ENCODE results near the gene HMOX1. TPM values are rescaled to one million over a fixed set of nuclear protein-coding genes. Genes with fewer than 3 reads are reported as not detected.

Gene HMOX1, protein sequence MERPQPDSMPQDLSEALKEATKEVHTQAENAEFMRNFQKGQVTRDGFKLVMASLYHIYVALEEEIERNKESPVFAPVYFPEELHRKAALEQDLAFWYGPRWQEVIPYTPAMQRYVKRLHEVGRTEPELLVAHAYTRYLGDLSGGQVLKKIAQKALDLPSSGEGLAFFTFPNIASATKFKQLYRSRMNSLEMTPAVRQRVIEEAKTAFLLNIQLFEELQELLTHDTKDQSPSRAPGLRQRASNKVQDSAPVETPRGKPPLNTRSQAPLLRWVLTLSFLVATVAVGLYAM
- total RNA-seq: 1 to 10 TPM; 2.4 to 2.9 TPM

DNA sequence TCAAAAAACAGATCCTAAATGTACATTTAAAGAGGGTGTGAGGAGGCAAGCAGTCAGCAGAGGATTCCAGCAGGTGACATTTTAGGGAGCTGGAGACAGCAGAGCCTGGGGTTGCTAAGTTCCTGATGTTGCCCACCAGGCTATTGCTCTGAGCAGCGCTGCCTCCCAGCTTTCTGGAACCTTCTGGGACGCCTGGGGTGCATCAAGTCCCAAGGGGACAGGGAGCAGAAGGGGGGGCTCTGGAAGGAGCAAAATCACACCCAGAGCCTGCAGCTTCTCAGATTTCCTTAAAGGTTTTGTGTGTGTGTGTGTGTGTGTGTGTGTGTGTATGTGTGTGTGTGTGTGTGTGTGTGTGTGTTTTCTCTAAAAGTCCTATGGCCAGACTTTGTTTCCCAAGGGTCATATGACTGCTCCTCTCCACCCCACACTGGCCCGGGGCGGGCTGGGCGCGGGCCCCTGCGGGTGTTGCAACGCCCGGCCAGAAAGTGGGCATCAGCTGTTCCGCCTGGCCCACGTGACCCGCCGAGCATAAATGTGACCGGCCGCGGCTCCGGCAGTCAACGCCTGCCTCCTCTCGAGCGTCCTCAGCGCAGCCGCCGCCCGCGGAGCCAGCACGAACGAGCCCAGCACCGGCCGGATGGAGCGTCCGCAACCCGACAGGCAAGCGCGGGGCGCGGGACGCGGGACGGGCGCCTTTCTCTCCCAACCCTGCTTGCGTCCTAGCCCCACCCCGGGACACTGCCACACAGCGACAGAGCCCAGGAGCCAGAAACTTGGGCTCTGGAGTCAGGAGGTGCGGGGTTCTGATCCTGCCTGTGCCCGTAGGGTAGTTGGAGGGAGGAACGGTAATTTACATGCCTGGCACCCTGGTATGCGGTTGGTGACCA is at the start of gene HMOX1:
Gene HMOX1 (plus strand): TSS at position 560 of the 887 bp plus-strand sequence. CDS start 78 bp downstream, at position 638.
- no peaks in the 10 kb centered on the region for H3K36me3 Mint-ChIP-seq (ENCODE audit: low read depth)
- H3K27ac Mint-ChIP-seq: no peak within 1 kb of the TSS
- DNase-seq: peak; percentile 78
- H3K9me3 Mint-ChIP-seq: no peaks in the 10 kb centered on the region
- CTCF ChIA-PET: interaction anchor here (1.1 kb wide), 1 partner anchor 9 kb away, joined by 4 read pairs; no protein-coding TSS in a partner anchor
- peaks cover 30% of the 10 kb centered on the region for H3K4me1 Mint-ChIP-seq
- peak within 1 kb of the TSS; percentile 63 for H3K4me3 Mint-ChIP-seq
- POLR2A ChIA-PET: interaction anchor here (0.8 to 1.6 kb wide), 3 partner anchors 12 to 78 kb away, joined by 3 to 4 read pairs (median 3); no protein-coding TSS in a partner anchor
- H3K27me3 Mint-ChIP-seq: peaks cover 19% of the 10 kb centered on the region

- DNase-seq: no peak
- no peak overlapping the region for H3K27ac Mint-ChIP-seq
- POLR2A ChIA-PET: no interaction called here
- H3K36me3 Mint-ChIP-seq (ENCODE audit: low read depth): peaks cover 40% of the 10 kb centered on the region
- H3K27me3 Mint-ChIP-seq: no peaks in the 10 kb centered on the region
- no peak overlapping the region for H3K4me3 Mint-ChIP-seq
- CTCF ChIA-PET: no interaction called here
- peaks cover 57% of the 10 kb centered on the region for H3K4me1 Mint-ChIP-seq
- H3K9me3 Mint-ChIP-seq: no peaks in the 10 kb centered on the region
Measured at GRCh38 chr22:35332278-35332677, 48.6 kb upstream of the HMOX1 start.

DNA sequence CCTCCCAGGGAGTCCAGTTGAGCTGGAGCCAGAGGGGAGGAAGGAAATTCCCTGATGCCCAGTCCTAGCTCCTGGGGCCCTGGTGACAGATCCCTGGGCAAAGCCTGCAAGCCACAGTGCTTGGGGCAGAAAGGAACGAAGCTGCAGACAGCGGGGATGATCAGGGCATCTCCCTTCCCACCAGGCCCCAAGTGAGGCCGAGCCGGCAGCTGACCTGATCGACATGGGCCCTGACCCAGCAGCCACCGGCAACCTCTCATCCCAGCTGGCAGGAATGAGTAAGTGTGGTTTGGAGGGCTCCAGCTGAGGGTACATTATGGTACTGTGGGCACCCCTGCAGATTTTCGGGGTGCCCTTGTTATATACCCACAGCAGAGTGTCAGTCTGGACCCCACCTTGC is 47.7 kb upstream of the HMOX1 start:
- H3K27ac Mint-ChIP-seq: no peak overlapping the region
- H3K27me3 Mint-ChIP-seq: no peaks in the 10 kb centered on the region
- POLR2A ChIA-PET: interaction anchor here (1.1 kb wide), 2 partner anchors 9 to 17 kb away, joined by 3 read pairs; no protein-coding TSS in a partner anchor
- H3K4me1 Mint-ChIP-seq: peaks cover 55% of the 10 kb centered on the region
- no peaks in the 10 kb centered on the region for H3K9me3 Mint-ChIP-seq
- H3K36me3 Mint-ChIP-seq (ENCODE audit: low read depth): peaks cover 36% of the 10 kb centered on the region
- CTCF ChIA-PET: no interaction called here
- H3K4me3 Mint-ChIP-seq: no peak overlapping the region
- DNase-seq: no peak

- Mint-ChIP-seq H3K4me3 (no peak overlapping the region), H3K36me3 (ENCODE audit: low read depth) (peaks cover 32% of the 10 kb centered on the region), H3K4me1 (peaks cover 51% of the 10 kb centered on the region), H3K27me3 (no peaks in the 10 kb centered on the region), H3K27ac (no peak overlapping the region), H3K9me3 (no peaks in the 10 kb centered on the region)
- POLR2A ChIA-PET: interaction anchor here (1.1 kb wide), 1 partner anchor 10 kb away, joined by 3 read pairs; no protein-coding TSS in a partner anchor
- DNase-seq: no peak
- CTCF ChIA-PET: no interaction called here
Measured at GRCh38 chr22:35334004-35334403, 46.9 kb upstream of the HMOX1 start.

- H3K4me3 Mint-ChIP-seq: no peak overlapping the region
- H3K36me3 Mint-ChIP-seq (ENCODE audit: low read depth): peaks cover 28% of the 10 kb centered on the region
- H3K4me1 Mint-ChIP-seq: peaks cover 36% of the 10 kb centered on the region
- POLR2A ChIA-PET: interaction anchor here (1.1 to 1.5 kb wide), 4 partner anchors 15 to 313 kb away, joined by 3 to 7 read pairs (median 3); partner anchors contain the start of genes APOL6 and TOM1
- H3K27ac Mint-ChIP-seq: peak overlapping the region; percentile 72
- no peaks in the 10 kb centered on the region for H3K27me3 Mint-ChIP-seq
- H3K9me3 Mint-ChIP-seq: no peaks in the 10 kb centered on the region
- CTCF ChIA-PET: interaction anchor here (0.6 kb wide), 1 partner anchor 139 kb away, joined by 3 read pairs; no protein-coding TSS in a partner anchor
- DNase-seq: no peak
Measured at GRCh38 chr22:35335468-35335867, 45.4 kb upstream of the HMOX1 start.

DNA sequence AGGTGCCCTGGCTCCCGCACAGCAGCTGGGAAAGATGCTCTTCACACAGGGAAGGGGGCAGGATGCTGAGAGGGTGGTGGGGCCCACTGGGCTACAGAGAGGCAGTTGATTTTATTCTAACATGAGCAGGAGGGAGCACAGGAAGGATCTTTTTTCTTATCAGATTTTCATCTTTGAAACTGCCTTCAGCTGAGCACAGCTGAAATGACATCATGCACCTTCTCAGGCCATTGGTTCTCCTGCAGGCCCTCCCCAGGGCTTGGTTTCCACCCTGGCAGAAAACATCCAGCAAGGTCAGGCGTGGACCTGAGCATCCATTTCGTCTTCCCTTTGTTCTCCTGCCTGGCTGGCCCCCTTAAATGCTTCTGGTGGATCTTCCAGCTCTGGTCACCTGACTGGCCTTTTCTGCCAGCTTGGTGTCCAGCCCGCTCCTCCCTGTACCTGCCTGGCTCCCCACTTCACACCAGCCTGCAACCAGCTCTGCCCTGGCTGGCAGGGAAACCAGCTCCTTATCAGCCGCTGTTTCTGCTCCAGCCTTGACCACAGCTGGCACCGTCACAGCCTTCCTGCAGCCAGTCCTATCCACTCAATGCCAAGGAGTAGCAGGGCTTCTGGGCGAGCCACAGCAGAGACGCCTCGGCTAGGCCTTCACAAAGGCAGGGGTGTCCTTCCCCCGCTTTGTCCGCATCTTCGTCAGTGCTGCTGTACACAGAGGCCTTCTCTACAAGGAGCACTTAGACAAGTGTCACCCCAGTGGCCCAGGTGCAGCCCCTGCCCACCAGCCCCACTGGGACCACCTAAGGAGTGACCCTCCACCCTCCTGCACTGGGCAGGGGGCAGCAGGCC is 44.7 kb upstream of the HMOX1 start:
- Mint-ChIP-seq H3K4me1 (peaks cover 35% of the 10 kb centered on the region), H3K27ac (peak overlapping the region; percentile 72), H3K4me3 (no peak overlapping the region), H3K27me3 (no peaks in the 10 kb centered on the region), H3K36me3 (ENCODE audit: low read depth) (peaks cover 28% of the 10 kb centered on the region), H3K9me3 (no peaks in the 10 kb centered on the region)
- ChIA-PET CTCF (interaction anchor here (0.6 kb wide), 1 partner anchor 140 kb away, joined by 3 read pairs; no protein-coding TSS in a partner anchor), POLR2A (interaction anchor here (1.1 to 1.5 kb wide), 5 partner anchors 14 to 312 kb away, joined by 3 to 7 read pairs (median 3); partner anchors contain the start of genes APOL6 and TOM1)
- peak; percentile 40 for DNase-seq

DNA sequence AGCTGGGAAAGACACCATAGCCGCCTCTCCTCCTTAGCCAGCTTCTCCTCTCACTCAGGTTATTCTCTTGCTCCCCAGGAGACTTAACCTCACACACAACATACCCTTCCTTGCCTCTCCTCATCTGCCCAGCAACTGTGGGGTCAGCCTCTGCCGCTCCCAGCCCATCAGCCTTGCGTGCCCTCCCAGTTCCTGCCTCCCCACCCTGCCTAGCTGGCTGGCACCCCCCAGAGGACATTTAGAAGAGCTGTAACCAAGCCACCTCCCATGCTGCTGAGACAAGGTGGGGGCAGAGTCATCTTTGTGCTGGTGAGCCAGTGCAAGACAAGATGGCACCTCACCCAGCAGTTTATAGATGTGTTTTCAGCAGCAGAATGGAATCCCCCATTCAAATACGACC is 43.0 kb upstream of the HMOX1 start:
- ChIA-PET POLR2A (interaction anchor here (1.5 kb wide), 1 partner anchor 38 kb away, joined by 3 read pairs; the partner anchor contains the start of gene TOM1), CTCF (interaction anchor here (1.3 kb wide), 1 partner anchor 25 kb away, joined by 4 read pairs; no protein-coding TSS in a partner anchor)
- no peaks in the 10 kb centered on the region for H3K27me3 Mint-ChIP-seq
- H3K36me3 Mint-ChIP-seq (ENCODE audit: low read depth): peaks cover 21% of the 10 kb centered on the region
- peaks cover 33% of the 10 kb centered on the region for H3K4me1 Mint-ChIP-seq
- H3K4me3 Mint-ChIP-seq: no peak overlapping the region
- H3K27ac Mint-ChIP-seq: no peak overlapping the region
- DNase-seq: no peak
- no peaks in the 10 kb centered on the region for H3K9me3 Mint-ChIP-seq

GRCh38 chr22:35341090-35341874 is 39.6 kb upstream of the HMOX1 start:
- Mint-ChIP-seq H3K36me3 (ENCODE audit: low read depth) (peaks cover 15% of the 10 kb centered on the region), H3K27ac (no peak overlapping the region), H3K4me3 (no peak overlapping the region), H3K27me3 (no peaks in the 10 kb centered on the region), H3K4me1 (peaks cover 11% of the 10 kb centered on the region), H3K9me3 (no peaks in the 10 kb centered on the region)
- ChIA-PET POLR2A (no interaction called here), CTCF (no interaction called here)
- DNase-seq: no peak

GRCh38 chr22:35342390-35342789 is 38.5 kb upstream of the HMOX1 start:
- peaks cover 13% of the 10 kb centered on the region for H3K36me3 Mint-ChIP-seq (ENCODE audit: low read depth)
- no peaks in the 10 kb centered on the region for H3K9me3 Mint-ChIP-seq
- DNase-seq: no peak
- ChIA-PET CTCF (no interaction called here), POLR2A (no interaction called here)
- no peaks in the 10 kb centered on the region for H3K27me3 Mint-ChIP-seq
- H3K27ac Mint-ChIP-seq: no peak overlapping the region
- peaks cover 7% of the 10 kb centered on the region for H3K4me1 Mint-ChIP-seq
- H3K4me3 Mint-ChIP-seq: no peak overlapping the region

DNA sequence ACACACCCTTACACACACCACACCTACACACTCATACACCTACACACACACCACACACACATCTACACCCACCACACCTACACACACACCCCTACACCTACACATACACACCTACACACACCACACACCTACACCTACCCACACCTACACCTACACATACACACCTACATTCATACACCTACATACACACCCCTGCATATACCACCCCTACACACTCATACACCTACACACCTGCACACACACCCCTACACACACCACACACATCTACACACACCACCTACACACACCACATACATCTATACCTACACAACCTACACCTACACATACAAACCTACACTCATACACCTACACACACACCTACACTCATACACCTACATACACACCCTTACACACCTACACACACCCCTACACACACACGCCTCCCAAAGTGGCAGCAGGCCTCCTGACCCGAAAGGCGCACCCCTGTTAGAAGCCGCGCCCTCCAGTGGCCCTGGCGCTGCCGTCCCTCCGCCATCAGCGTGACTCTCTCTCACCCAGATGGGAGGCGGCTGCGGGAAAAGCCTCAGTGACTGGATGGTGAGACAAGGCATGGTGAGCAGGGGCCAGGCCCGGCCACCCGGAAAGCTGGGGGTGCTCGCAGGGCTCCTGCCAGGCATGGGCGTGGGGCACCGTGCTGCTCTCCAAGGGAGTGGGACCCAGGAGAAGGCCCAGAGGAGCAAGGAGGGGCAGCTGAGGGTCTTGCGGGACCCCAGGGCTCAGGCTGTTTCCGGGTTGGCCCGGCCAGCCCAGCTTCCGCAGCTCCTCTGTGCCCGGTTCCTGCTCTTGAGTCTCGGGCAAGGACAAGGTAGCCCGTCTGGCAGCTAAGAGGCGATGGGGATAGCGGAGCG is 37.0 kb upstream of the HMOX1 start:
- DNase-seq: no peak
- POLR2A ChIA-PET: interaction anchor here (0.7 kb wide), 1 partner anchor 38 kb away, joined by 3 read pairs; no protein-coding TSS in a partner anchor
- Mint-ChIP-seq H3K27me3 (no peaks in the 10 kb centered on the region), H3K4me1 (peaks cover 6% of the 10 kb centered on the region), H3K27ac (no peak overlapping the region), H3K4me3 (no peak overlapping the region), H3K9me3 (no peaks in the 10 kb centered on the region), H3K36me3 (ENCODE audit: low read depth) (peaks cover 10% of the 10 kb centered on the region)
- CTCF ChIA-PET: no interaction called here

All from activated CD4-positive, alpha-beta memory T cell treated with anti-CD3 and anti-CD28 coated beads, Interleukin-2, amount 10 ng/mL, durations not matched to agents 7 days and 5 days (primary cell).